COLO668 (cell line): ENCODE data around the gene MTMR4.
"Not testable (repeated sequence)": the region's sequence is repeated elsewhere in the genome, so short reads cannot be mapped to it uniquely, and the experiment has no call there.

ENCODE experiments used
- DNase-seq: peaks from one replicate; lab custom pipeline; 2025; ENCODE audit not compliant: unreplicated experiment; lab: John Stamatoyannopoulos, UW

The MTMR4 gene

DNA sequence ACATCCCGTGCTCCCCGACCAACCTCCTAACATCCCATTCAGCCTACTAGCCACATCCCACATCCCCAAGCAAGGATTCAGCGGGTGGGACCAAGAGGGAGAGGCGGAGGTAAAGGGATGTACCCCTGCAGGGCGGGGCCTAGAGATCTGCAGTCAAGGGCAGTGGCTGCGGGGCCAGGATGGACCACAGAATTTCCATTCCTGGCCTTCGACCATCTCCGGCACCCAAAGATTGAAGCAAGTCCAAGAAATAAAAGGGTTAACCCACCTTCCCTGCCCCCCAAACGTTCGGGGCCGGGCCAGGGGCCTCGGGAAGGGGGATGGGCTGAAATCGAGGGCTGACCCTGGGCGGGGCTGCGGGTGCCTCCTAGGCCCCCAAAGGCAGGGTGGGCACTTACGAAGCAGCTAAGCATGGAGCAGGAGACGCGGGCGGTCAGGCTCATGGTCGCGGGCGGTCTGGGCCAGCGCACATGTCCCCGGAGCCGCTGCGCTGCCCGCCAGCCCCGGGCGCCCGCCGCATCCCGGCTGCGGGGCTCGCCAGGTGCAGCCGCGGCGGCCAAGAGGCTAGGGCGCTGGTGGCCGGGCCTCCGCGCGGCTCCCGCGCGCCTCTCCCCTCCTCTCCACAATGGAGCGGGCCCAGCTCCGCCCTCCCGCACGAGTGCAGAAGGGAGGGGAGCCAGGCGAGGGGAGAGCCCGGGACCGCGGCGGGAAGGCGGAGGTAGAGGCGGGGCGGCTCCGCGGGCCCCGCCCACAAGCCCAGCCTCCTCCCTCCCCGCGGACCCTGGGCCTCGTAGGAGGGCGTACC, at the start of gene MTMR4:
TSS of gene MTMR4 (minus strand) at position 674 of the 805 bp plus-strand sequence. CDS start at position 443, 231 bp downstream.
- DNase-seq = peak; percentile 75

DNA sequence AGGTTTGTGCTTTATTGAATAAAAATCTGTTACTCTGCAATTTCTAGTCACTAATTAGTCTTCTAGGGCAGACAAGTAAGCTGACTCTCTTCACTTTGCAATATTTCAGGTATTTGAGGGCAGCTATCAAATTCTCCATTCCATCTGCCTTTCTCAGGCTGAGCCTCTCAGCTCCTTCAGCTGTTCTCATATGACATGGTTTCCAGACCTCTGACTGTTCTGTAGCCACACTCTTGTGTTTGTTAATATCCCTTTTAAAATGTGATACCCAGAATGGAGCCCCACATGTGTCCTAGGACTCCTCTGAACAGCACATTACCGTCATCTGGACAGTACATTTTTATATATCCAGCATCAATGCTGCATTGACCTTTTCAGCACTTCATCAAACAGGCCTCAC, 46.1 kb upstream of the MTMR4 start:
- DNase-seq = no peak

GRCh38 chr17:58557981-58558380, 43.5 kb upstream of the MTMR4 start:
- no peak for DNase-seq

DNA sequence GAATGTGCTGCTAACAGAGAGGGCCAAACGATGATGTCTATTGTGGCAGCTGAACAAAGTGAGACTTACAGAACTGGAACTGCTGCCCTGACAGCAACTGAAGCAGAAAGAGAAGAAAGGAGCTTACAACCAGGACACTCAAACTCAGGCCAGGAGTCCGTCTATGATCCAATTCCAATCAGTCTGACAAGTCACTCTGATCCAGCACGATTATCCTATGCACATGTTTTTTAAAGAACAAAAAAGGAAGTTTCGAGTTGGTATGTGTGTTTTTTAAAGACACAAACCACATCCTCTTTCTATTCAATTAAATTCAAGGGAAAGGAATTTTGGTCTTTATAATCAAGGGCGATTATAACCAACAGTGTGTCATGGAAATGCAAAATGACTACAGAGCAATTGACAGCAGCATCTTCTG, 42.4 kb upstream of the MTMR4 start:
- no peak for DNase-seq

- not testable (repeated sequence) for DNase-seq
Measured at GRCh38 chr17:58555109-58555508, 40.7 kb upstream of the MTMR4 start.

GRCh38 chr17:58541249-58541648, 26.8 kb upstream of the MTMR4 start:
- no peak for DNase-seq

GRCh38 chr17:58539698-58540097, 25.3 kb upstream of the MTMR4 start:
- DNase-seq = no peak

- no peak for DNase-seq
Measured at GRCh38 chr17:58538811-58539409, 24.5 kb upstream of the MTMR4 start.

GRCh38 chr17:58537266-58537665, 22.8 kb upstream of the MTMR4 start:
- DNase-seq = no peak

DNA sequence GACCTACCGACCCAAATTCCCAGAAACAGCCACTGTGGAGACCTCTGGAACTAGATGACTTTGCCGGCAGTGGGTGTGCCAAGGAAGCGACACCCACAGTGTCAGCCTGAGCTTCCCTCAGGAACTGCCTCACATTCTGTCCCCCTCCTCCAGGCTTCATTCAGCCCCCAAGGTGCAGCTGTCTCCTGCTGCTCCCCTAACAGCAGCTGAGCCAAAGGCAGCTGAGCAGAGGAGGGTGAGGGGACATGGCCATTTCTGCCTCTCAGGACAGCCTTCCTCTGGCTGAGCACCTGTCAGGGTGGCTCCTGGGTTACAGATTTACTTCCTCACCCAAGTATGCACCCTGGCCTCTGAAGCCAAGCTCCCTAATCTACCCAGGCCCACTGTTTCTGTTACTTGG, 22.1 kb upstream of the MTMR4 start:
- no peak for DNase-seq

DNA sequence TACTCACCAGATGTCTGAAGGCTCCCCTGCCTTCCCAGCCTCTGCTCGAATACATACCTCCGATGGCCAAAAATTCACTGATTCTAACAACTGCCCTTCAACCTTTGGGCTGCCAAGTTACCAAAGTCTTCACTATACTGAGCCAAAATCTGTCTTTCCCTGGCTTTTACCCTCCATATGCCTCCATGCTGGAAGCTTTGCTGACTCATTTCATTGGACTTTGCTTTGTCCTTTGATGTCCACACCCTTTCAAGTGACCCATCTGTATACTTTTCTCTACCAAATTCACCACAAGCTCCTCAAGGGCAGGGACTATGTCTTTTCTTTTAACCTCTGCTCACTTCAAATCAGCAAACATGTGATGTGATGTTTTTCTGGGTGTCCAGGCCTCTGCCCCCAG, 21.0 kb upstream of the MTMR4 start:
- DNase-seq = no peak

DNA sequence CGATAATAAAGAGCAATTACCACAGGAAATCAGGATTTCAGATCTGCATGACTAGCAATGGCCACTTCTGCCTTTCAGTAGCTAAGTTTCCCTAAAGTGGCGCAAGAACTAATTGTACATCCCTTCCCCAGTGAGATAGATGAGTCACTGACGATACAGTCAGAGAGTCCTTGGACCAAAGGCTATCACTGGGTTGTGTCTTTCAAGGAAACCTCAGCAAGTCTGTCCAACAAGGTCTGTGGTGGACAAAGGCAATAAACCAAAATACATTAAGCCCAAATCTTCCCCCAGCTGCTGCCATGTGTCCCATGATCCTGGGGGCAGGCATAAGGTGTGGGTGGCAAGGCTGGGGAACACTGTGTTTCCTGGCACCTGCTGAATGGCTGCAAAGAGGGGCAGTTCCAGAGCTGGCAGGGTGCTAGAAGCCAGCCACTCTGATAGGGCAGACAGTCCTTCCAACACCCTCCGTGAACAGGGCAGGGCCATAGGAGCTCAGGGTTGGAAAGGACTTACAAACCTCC, 20.5 kb upstream of the MTMR4 start:
- no peak for DNase-seq

GRCh38 chr17:58534331-58534730, 19.9 kb upstream of the MTMR4 start:
- no peak for DNase-seq

- DNase-seq = no peak
Measured at GRCh38 chr17:58533616-58534188, 19.3 kb upstream of the MTMR4 start.

DNA sequence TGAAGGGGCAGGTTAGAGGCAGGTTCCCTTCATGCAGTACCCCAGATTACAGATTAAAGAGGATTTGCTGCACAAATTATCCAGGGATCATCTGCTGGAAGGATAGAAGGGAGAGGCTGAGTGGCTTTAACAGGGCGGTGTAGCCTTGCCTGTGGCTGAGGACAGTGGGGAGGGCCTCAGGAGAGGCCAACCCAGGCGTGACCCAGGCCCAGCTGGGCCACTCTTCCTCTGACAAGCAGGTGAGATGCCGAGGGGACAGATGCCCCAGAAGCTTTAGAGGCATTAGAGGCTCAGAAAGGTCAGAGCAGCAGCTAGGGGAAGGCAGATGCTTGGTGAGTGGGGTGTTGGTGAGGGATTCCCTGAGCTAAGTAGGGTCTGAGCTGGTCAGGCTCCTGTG, 18.1 kb upstream of the MTMR4 start:
- DNase-seq = no peak

DNA sequence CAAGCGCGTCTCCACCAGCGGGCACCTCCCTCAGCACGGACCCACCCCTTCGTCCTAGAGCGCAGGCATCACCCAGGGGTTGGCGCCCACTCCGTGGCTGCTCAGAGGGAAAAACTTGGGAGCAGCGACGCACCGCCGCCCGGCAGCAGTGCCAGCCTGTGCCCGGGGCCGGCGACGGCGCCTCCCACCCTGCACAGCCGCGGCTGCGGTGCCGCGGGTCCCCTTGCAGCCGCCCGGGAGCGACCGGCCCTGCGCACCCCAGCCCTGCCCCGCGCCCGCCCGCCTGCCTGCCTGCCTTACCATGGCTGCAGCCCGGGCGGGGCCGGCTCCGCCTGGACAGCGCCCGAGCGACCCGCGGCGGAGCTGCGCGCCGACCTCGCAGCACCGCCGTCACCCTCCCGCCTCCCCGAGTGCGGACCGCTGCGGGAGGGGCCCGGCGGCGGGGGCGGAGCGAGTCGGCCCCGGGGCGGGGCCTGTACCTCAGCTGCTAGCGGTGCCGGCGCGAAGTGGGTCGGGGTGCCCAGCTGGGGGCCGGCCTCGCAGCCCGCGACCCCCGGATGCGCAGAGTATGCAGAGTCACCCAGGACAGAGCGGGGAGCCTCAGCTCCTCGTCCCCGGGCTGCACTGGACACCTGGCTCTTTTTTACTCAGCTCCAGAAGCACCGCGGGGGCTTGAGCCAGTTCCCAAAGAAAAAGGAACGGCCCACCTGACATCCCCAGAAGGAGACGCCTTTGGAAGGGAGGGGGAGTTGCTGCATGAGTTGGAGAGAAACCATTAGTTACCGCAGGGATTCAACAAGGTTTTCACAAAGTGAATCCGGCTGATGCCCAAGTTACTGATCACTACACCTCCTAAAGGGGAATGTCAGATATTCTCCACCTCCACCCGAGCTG, 17.5 kb upstream of the MTMR4 start:
- peak; percentile 38 for DNase-seq

GRCh38 chr17:58531122-58531521, 16.7 kb upstream of the MTMR4 start:
- no peak for DNase-seq

GRCh38 chr17:58530655-58531054, 16.2 kb upstream of the MTMR4 start:
- DNase-seq = no peak

- no peak for DNase-seq
Measured at GRCh38 chr17:58529275-58529674, 14.8 kb upstream of the MTMR4 start.

GRCh38 chr17:58528443-58528842, 14.0 kb upstream of the MTMR4 start:
- DNase-seq = no peak

- DNase-seq = no peak
Measured at GRCh38 chr17:58527949-58528348, 13.5 kb upstream of the MTMR4 start.
